Measurements from ENCODE around the gene CPB1.

Gene CPB1

DNA sequence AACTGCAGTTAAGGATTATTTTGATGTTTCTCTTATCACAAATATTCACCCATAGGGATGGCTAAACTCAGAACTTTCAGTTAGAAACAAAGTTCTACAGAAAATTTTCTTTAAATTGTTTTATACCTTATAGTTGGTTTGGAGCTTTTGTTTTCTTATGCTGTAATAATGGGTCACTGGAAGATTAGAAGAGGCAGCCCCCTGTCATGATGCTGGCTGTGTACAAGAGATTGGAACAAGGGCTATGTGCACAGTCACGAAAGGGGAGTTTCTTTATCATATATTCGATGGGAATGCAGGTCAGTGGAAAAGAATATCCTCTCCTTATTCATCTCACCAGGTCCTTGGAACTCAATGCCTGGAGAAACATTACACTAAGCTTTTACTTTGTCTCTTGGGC, 25.5 kb downstream of the CPB1 start:
- no peak for TF ChIP-seq POLR2A (IDR thresholded peaks at IDR 0.05; ENCODE audit: extremely low read depth, insufficient read length)
- TF ChIP-seq, protein P1, sequence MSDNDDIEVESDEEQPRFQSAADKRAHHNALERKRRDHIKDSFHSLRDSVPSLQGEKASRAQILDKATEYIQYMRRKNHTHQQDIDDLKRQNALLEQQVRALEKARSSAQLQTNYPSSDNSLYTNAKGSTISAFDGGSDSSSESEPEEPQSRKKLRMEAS (IDR thresholded peaks at IDR 0.05; ENCODE audit: low read depth, low read length): no peak
- no peak for TF ChIP-seq MYC (IDR thresholded peaks at IDR 0.05; ENCODE audit: low read depth, low read length)
- TF ChIP-seq, protein P2, sequence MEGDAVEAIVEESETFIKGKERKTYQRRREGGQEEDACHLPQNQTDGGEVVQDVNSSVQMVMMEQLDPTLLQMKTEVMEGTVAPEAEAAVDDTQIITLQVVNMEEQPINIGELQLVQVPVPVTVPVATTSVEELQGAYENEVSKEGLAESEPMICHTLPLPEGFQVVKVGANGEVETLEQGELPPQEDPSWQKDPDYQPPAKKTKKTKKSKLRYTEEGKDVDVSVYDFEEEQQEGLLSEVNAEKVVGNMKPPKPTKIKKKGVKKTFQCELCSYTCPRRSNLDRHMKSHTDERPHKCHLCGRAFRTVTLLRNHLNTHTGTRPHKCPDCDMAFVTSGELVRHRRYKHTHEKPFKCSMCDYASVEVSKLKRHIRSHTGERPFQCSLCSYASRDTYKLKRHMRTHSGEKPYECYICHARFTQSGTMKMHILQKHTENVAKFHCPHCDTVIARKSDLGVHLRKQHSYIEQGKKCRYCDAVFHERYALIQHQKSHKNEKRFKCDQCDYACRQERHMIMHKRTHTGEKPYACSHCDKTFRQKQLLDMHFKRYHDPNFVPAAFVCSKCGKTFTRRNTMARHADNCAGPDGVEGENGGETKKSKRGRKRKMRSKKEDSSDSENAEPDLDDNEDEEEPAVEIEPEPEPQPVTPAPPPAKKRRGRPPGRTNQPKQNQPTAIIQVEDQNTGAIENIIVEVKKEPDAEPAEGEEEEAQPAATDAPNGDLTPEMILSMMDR (IDR thresholded peaks at IDR 0.05; ENCODE audit: low read depth, low read length): no peak
- no peak overlapping the region for H3K4me3 ChIP-seq (ENCODE audit: low read depth, low read length)
- DNase-seq (ENCODE audit: low read depth): no peak

DNA sequence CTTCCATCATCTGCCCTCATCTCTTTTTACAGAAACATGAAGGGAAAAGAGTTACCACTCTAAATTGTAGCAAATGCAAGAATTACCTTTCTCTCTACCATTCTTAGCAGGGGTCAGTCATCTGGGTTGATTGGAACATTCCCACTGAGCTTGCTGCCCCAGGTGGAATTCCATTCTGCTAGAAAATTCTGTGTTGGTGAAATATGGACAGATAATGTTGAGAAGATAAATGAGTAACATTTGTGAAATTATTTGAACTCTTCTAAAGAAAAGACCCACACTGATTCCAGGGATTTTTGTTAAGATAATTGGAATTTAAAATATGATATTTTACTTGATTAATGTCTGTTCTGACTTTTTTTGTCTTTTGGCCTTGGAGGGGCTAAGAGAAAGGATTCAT, 26.4 kb downstream of the CPB1 start:
- no peak overlapping the region for H3K4me3 ChIP-seq (ENCODE audit: low read depth, low read length)
- DNase-seq (ENCODE audit: low read depth): no peak
- TF ChIP-seq MYC (IDR thresholded peaks at IDR 0.05; ENCODE audit: low read depth, low read length) (no peak), POLR2A (IDR thresholded peaks at IDR 0.05; ENCODE audit: extremely low read depth, insufficient read length) (no peak)
- TF ChIP-seq, protein P1 (IDR thresholded peaks at IDR 0.05; ENCODE audit: low read depth, low read length): no peak
- TF ChIP-seq, protein P2 (IDR thresholded peaks at IDR 0.05; ENCODE audit: low read depth, low read length): no peak

DNA sequence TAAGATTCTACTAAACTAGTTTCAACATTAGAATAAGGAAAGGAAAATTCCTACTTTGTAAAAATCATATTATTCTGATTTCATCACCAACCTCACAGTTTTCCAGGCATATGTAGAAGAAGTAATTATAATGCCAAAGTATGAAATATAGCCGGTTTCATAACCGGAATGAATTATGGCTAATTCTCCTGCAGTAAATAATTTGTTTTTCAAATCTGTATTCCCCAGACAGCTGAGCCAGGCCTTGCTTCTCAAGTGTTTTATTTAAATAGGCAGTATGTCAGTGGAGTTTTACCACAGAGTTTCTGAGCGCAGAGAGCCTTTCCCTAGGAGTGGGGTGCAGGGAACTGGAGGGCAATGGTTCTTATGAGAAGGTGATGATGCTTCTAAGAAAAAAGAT, 28.8 kb downstream of the CPB1 start:
- TF ChIP-seq, protein P1 (IDR thresholded peaks at IDR 0.05; ENCODE audit: low read depth, low read length): no peak
- TF ChIP-seq MYC (IDR thresholded peaks at IDR 0.05; ENCODE audit: low read depth, low read length) (no peak), POLR2A (IDR thresholded peaks at IDR 0.05; ENCODE audit: extremely low read depth, insufficient read length) (no peak)
- TF ChIP-seq, protein P2 (IDR thresholded peaks at IDR 0.05; ENCODE audit: low read depth, low read length): no peak
- no peak for DNase-seq (ENCODE audit: low read depth)
- H3K4me3 ChIP-seq (ENCODE audit: low read depth, low read length): no peak overlapping the region

DNA sequence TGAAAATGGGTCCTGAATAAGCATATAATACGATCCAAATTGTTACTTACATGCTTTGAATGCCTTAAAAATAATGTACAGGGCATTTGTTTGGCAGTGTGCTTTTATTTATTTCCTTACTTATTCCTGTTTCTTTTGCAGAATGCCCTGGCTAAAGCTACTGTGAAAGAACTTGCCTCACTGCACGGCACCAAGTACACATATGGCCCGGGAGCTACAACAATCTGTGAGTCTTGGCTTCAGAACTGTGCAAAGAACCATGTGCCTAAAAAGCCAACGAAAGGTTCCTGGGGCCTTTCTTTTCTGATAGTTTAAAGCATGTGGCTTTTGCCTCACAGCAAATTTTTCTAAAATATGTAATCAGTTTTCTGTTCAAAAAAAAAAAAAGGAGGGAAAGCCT, 29.7 kb downstream of the CPB1 start:
- no peak for TF ChIP-seq POLR2A (IDR thresholded peaks at IDR 0.05; ENCODE audit: extremely low read depth, insufficient read length)
- no peak for TF ChIP-seq MYC (IDR thresholded peaks at IDR 0.05; ENCODE audit: low read depth, low read length)
- TF ChIP-seq, protein P1 (IDR thresholded peaks at IDR 0.05; ENCODE audit: low read depth, low read length): no peak
- no peak for DNase-seq (ENCODE audit: low read depth)
- H3K4me3 ChIP-seq (ENCODE audit: low read depth, low read length): no peak overlapping the region

DNA sequence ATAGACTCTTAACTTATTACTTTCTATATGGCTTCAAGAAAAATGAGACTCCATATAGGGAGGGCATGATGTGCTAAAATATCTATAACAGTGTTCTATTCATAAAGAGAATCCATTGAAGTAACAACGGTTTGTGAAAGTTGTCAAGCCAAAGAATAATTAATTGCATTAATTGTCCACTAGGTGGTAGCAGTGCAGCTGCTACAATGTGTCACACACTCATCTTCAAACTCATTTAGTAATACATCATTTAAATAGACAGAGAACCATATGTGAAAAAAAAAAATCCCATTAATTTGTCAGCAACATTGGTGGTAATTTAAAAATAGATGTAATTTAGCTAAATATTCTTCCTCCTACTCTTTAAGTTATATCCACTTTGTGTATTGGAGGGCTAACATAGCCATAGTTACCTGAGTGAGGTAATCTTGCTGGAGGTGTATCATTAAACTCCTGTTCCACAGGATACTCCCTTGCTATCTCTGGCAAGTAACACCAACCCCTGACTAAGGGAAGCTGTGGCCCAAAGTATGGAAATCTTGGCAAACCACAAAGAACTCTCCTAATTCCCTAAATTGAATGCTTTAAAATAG, 33.8 kb downstream of the CPB1 start:
- TF ChIP-seq, protein P2 (IDR thresholded peaks at IDR 0.05; ENCODE audit: low read depth, low read length): peak; percentile 31
- TF ChIP-seq MYC (IDR thresholded peaks at IDR 0.05; ENCODE audit: low read depth, low read length) (no peak), POLR2A (IDR thresholded peaks at IDR 0.05; ENCODE audit: extremely low read depth, insufficient read length) (no peak)
- TF ChIP-seq, protein P1 (IDR thresholded peaks at IDR 0.05; ENCODE audit: low read depth, low read length): no peak
- H3K4me3 ChIP-seq (ENCODE audit: low read depth, low read length): no peak overlapping the region
- peak; percentile 57 for DNase-seq (ENCODE audit: low read depth)

DNA sequence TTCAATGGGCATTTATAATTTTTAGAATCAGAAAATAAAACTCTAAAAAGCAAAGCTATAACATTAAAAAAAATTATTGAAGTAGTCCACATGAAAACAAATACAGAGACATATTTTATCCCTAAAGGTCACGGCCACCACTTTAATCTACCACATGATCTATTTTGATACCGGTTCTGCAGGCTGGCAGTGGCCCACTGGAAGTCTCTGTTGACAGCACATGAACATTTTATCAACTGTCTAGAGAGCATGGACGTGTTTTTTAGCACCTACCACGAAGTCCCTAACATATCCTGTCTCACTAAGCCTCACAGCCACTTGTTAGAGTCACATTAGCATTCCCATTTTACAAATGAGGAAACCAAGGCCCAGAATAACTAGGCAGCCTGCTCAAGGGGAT, 35.7 kb downstream of the CPB1 start:
- TF ChIP-seq MYC (IDR thresholded peaks at IDR 0.05; ENCODE audit: low read depth, low read length): no peak
- TF ChIP-seq, protein P2 (IDR thresholded peaks at IDR 0.05; ENCODE audit: low read depth, low read length): no peak
- TF ChIP-seq, protein P1 (IDR thresholded peaks at IDR 0.05; ENCODE audit: low read depth, low read length): no peak
- no peak for TF ChIP-seq POLR2A (IDR thresholded peaks at IDR 0.05; ENCODE audit: extremely low read depth, insufficient read length)
- H3K4me3 ChIP-seq (ENCODE audit: low read depth, low read length): no peak overlapping the region
- DNase-seq (ENCODE audit: low read depth): no peak
